ENCODE results near the gene ETS2.

The ETS2 gene

DNA sequence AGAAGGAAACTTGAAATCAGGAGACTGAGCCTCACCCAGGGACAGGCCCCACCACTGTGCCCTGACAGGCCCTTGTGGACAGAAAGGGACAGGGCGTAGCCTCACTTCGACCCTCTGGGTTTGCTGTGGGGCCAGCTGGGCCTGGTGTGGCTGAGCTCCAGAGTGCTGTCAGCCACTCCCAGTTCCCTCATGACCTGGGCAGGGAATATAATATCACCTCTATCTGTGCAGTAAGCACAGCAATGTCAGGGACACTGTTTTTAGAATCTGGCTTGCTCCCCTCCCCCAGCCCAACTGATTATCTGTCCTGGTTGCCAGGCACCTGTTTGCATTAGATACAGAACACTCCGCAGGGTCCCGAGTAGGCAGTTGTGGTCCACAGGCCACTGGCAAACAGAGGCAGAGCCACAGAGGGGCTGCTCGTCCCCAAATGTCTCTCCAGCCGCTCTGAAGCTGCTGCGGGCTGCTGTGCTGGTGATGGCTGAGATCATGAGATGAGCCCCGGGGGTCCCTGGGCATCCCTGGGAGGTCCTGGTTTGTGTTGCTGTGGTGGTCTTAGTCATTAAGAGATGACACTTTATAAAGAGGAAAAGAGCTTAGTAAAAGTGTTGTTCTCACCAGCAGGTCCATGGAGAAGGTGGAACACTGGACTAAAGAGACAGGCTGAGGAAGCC is 51.6 kb downstream of the ETS2 start:
- in situ Hi-C loops (cut with MboI; ENCODE audit: low sequenced_read_pairs) = loop anchor here (10.0 kb wide), 1 partner anchor 58 kb away; no protein-coding TSS in a partner anchor

DNA sequence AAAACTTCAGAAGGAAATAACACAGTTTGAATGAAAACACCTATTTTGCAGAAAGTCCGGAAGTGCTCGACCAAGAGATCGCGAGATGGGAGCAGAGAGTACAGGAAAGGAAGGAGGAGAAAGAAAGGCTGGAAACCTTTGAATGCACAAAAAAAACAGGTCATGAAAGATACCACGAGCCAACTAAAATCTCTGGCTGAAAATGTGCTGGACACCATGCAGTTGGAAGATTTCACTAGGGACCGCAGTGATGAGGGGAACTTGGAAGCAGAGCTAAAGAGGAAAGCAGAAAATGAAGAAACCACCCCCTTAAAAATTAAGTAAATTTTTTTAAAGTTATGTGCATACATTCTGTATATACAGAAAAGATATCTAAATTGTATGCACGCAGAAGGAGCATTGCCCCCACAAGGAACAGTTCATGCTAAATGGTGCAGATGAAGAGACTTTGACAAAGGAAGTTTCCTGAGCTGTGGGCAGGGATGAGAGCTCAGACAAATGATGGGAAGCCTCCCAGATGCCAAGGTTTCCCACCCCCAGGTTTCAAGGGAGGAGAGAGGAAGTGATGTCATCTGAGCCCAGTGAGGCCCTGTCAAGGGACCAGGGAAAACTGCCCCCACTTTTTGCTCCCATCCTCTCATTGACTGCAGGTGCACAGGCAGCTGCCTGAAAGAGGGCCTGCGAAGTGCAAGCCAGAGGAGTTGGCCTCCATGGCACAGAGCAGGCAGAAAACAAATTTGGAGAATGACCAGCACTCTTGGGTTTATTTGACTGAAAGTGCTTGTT is 52.5 kb downstream of the ETS2 start:
- in situ Hi-C loops (cut with MboI; ENCODE audit: low sequenced_read_pairs) = loop anchor here (10.0 kb wide), 1 partner anchor 57 kb away; no protein-coding TSS in a partner anchor

DNA sequence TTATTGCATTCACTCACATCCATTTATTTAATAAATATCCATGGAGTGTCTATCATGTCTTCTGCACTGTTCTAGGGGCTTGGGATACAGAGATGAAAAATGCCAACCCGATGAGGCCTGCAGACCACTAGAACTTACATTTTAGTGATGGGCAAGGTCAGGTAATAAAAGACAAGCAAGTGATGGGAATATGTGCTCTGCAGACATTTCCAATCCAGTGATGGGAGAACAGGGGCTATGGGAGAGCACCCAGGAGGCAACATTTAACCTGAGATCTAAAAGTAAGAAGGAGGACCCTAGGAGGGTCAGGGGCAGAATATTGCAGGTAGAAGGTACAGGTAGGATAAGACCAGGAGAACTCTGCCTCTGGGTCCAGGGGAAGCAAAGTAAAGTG is 53.1 kb downstream of the ETS2 start:
- in situ Hi-C loops (cut with MboI; ENCODE audit: low sequenced_read_pairs) = loop anchor here (10.0 kb wide), 1 partner anchor 56 kb away; no protein-coding TSS in a partner anchor

GRCh38 chr21:38859852-38860251 is 54.1 kb downstream of the ETS2 start:
- in situ Hi-C loops (cut with MboI; ENCODE audit: low sequenced_read_pairs) = loop anchor here (10.0 kb wide), 1 partner anchor 55 kb away; no protein-coding TSS in a partner anchor

DNA sequence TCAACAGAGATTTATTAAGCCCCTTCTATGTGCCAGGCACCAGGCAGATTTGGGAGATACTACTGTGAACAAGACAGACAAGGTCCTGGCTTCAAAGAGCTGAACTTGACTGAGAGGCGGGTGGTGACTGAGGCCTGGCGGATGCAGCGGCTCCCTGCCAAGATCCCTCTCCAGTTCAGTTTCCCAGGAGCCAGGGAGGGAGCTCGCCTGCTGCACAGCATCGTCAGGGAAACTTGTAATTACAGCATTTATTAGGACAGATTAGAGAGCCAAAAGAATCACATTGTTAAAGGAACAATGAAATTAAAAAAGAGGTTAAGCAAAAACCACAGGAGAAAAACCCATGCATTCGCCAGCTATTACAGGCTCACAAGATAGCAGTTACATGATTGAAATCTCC is 55.3 kb downstream of the ETS2 start:
- in situ Hi-C loops (cut with MboI; ENCODE audit: low sequenced_read_pairs) = no loop called here

- in situ Hi-C loops (cut with MboI; ENCODE audit: low sequenced_read_pairs) = no loop called here
Observed at GRCh38 chr21:38861989-38862683, 56.4 kb downstream of the ETS2 start.

DNA sequence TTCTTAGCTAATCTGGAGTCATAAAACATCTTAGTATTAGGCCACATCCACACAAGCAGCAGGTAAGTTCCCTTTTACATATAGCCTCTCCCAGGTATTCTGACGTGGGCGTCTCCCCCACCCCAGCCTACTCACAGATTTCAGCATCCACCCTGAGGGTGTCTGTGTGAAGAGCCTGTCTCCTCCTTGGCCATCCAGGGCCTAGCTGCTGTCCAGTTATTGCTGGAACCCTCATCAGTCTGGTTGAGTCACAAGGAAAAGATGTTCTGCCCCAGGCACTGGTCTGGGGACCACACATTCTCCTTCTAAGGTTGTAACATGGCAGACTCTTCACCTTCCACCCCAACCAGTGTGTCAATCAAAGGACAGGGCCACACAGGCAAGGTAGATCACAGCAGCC is 57.6 kb downstream of the ETS2 start:
- in situ Hi-C loops (cut with MboI; ENCODE audit: low sequenced_read_pairs) = no loop called here

- in situ Hi-C loops (cut with MboI; ENCODE audit: low sequenced_read_pairs) = no loop called here
Observed at GRCh38 chr21:38863843-38864363, 58.2 kb downstream of the ETS2 start.

GRCh38 chr21:38864964-38865363 is 59.2 kb downstream of the ETS2 start:
- in situ Hi-C loops (cut with MboI; ENCODE audit: low sequenced_read_pairs) = no loop called here

DNA sequence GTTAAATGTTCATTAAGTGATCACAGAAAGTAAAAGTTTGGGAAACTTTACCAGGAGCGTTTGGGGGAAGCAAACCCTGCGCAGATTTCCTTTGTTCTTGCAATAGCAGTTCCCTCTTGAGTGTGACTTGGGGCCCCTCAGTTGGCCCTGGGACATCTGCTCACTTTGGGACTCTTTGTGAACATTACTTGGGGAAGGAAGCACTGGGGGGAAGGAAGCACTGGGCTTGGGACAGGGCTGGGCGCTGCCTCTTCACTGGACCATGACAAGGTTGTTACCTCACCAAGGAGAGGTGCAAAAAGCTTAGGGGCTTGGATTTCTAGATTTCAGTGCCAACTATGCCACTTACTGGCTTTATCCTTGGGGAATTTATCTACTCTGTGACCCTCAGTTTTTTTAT is 63.5 kb downstream of the ETS2 start:
- in situ Hi-C loops (cut with MboI; ENCODE audit: low sequenced_read_pairs) = no loop called here

GRCh38 chr21:38869946-38870345 is 64.2 kb downstream of the ETS2 start:
- in situ Hi-C loops (cut with MboI; ENCODE audit: low sequenced_read_pairs) = no loop called here
